WTC11 (cell line): ENCODE data around the gene PDE6B.

Experiments used
- GABPB1 ChIP-seq: sonication (generic); formaldehyde crosslinking; IDR thresholded peaks from 2 replicates; pipeline ENCODE4 v1.8.1; 2023; ENCODE audit warnings: mild to moderate bottlenecking, missing genetic modification reagents
- JUN ChIP-seq: sonication (generic); formaldehyde crosslinking; IDR thresholded peaks from 2 replicates; pipeline ENCODE4 v1.8.0; 2023; ENCODE audit warnings: mild to moderate bottlenecking, missing genetic modification reagents
- KAT7 ChIP-seq: sonication (generic); formaldehyde crosslinking; IDR thresholded peaks from 2 replicates; pipeline ENCODE4 v1.8.1; 2023; ENCODE audit warnings: missing genetic modification reagents, mild to moderate bottlenecking, borderline replicate concordance
- ZNF317 ChIP-seq: sonication (generic); formaldehyde crosslinking; IDR thresholded peaks from 2 replicates; pipeline ENCODE4 v1.8.1; 2023; ENCODE audit warnings: low read depth, mild to moderate bottlenecking, moderate library complexity, missing genetic modification reagents, borderline replicate concordance
- TF ChIP-seq, protein P1 (sequence below): fragments of 200-600 bp; IDR thresholded peaks from 2 replicates; pipeline ENCODE4 v1.8.0; 2022; ENCODE audit warnings: antibody characterized with exemption
- TF ChIP-seq, protein P2 (sequence below): sonication (generic); formaldehyde crosslinking; IDR thresholded peaks from 2 replicates; pipeline ENCODE4 v1.8.0; 2022; ENCODE audit warnings: mild to moderate bottlenecking, missing genetic modification reagents
- TF ChIP-seq, protein P3 (sequence below): sonication (generic); formaldehyde crosslinking; IDR thresholded peaks from 2 replicates; pipeline ENCODE4 v1.8.0; 2022; ENCODE audit warnings: mild to moderate bottlenecking, missing genetic modification reagents
- TF ChIP-seq, protein P4 (sequence below): sonication (generic); formaldehyde crosslinking; IDR thresholded peaks from 2 replicates; pipeline ENCODE4 v1.8.1; 2023; ENCODE audit warnings: mild to moderate bottlenecking, missing genetic modification reagents
- TF ChIP-seq, protein P5 (sequence below): sonication (generic); formaldehyde crosslinking; IDR thresholded peaks from 2 replicates; pipeline ENCODE4 v1.8.1; 2023; ENCODE audit warnings: mild to moderate bottlenecking, moderate library complexity, missing genetic modification reagents
- TF ChIP-seq, protein P6 (sequence below): sonication (generic); formaldehyde crosslinking; IDR thresholded peaks from 2 replicates; pipeline ENCODE4 v1.8.0; 2022; ENCODE audit warnings: missing genetic modification reagents

DNA sequence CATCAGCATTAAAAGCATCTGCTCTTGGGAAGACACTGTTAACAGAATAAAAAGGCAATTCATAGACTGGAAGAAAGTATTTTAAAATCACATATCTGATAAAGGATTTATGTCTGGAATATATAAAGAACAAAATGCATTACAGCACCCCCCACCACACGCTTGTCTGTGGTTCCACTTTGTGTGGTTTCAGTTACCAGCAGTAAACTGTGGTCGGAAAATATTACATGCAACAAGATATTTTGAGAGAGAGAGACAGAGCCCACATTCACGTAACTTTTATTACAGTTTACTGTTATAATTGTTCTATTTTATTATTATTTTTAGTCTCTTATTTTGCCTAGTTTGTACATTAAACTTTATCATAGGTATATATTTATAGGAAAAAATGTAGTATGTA is 21.2 kb upstream of the PDE6B start:
- TF ChIP-seq, protein P1, sequence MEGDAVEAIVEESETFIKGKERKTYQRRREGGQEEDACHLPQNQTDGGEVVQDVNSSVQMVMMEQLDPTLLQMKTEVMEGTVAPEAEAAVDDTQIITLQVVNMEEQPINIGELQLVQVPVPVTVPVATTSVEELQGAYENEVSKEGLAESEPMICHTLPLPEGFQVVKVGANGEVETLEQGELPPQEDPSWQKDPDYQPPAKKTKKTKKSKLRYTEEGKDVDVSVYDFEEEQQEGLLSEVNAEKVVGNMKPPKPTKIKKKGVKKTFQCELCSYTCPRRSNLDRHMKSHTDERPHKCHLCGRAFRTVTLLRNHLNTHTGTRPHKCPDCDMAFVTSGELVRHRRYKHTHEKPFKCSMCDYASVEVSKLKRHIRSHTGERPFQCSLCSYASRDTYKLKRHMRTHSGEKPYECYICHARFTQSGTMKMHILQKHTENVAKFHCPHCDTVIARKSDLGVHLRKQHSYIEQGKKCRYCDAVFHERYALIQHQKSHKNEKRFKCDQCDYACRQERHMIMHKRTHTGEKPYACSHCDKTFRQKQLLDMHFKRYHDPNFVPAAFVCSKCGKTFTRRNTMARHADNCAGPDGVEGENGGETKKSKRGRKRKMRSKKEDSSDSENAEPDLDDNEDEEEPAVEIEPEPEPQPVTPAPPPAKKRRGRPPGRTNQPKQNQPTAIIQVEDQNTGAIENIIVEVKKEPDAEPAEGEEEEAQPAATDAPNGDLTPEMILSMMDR, result no peak
- no peak for TF ChIP-seq ZNF317
- TF ChIP-seq, protein P2, sequence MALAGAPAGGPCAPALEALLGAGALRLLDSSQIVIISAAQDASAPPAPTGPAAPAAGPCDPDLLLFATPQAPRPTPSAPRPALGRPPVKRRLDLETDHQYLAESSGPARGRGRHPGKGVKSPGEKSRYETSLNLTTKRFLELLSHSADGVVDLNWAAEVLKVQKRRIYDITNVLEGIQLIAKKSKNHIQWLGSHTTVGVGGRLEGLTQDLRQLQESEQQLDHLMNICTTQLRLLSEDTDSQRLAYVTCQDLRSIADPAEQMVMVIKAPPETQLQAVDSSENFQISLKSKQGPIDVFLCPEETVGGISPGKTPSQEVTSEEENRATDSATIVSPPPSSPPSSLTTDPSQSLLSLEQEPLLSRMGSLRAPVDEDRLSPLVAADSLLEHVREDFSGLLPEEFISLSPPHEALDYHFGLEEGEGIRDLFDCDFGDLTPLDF (CRISPR knock-in tag), result no peak
- TF ChIP-seq JUN (CRISPR knock-in tag), result no peak
- no peak for TF ChIP-seq GABPB1 (CRISPR knock-in tag)
- TF ChIP-seq, protein P3, sequence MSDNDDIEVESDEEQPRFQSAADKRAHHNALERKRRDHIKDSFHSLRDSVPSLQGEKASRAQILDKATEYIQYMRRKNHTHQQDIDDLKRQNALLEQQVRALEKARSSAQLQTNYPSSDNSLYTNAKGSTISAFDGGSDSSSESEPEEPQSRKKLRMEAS (CRISPR knock-in tag), result no peak
- TF ChIP-seq, protein P4, sequence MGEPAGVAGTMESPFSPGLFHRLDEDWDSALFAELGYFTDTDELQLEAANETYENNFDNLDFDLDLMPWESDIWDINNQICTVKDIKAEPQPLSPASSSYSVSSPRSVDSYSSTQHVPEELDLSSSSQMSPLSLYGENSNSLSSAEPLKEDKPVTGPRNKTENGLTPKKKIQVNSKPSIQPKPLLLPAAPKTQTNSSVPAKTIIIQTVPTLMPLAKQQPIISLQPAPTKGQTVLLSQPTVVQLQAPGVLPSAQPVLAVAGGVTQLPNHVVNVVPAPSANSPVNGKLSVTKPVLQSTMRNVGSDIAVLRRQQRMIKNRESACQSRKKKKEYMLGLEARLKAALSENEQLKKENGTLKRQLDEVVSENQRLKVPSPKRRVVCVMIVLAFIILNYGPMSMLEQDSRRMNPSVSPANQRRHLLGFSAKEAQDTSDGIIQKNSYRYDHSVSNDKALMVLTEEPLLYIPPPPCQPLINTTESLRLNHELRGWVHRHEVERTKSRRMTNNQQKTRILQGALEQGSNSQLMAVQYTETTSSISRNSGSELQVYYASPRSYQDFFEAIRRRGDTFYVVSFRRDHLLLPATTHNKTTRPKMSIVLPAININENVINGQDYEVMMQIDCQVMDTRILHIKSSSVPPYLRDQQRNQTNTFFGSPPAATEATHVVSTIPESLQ (CRISPR knock-in tag), result no peak
- no peak for TF ChIP-seq KAT7
- TF ChIP-seq, protein P5, sequence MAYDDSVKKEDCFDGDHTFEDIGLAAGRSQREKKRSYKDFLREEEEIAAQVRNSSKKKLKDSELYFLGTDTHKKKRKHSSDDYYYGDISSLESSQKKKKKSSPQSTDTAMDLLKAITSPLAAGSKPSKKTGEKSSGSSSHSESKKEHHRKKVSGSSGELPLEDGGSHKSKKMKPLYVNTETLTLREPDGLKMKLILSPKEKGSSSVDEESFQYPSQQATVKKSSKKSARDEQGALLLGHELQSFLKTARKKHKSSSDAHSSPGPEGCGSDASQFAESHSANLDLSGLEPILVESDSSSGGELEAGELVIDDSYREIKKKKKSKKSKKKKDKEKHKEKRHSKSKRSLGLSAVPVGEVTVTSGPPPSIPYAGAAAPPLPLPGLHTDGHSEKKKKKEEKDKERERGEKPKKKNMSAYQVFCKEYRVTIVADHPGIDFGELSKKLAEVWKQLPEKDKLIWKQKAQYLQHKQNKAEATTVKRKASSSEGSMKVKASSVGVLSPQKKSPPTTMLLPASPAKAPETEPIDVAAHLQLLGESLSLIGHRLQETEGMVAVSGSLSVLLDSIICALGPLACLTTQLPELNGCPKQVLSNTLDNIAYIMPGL, result no peak
- TF ChIP-seq, protein P6, sequence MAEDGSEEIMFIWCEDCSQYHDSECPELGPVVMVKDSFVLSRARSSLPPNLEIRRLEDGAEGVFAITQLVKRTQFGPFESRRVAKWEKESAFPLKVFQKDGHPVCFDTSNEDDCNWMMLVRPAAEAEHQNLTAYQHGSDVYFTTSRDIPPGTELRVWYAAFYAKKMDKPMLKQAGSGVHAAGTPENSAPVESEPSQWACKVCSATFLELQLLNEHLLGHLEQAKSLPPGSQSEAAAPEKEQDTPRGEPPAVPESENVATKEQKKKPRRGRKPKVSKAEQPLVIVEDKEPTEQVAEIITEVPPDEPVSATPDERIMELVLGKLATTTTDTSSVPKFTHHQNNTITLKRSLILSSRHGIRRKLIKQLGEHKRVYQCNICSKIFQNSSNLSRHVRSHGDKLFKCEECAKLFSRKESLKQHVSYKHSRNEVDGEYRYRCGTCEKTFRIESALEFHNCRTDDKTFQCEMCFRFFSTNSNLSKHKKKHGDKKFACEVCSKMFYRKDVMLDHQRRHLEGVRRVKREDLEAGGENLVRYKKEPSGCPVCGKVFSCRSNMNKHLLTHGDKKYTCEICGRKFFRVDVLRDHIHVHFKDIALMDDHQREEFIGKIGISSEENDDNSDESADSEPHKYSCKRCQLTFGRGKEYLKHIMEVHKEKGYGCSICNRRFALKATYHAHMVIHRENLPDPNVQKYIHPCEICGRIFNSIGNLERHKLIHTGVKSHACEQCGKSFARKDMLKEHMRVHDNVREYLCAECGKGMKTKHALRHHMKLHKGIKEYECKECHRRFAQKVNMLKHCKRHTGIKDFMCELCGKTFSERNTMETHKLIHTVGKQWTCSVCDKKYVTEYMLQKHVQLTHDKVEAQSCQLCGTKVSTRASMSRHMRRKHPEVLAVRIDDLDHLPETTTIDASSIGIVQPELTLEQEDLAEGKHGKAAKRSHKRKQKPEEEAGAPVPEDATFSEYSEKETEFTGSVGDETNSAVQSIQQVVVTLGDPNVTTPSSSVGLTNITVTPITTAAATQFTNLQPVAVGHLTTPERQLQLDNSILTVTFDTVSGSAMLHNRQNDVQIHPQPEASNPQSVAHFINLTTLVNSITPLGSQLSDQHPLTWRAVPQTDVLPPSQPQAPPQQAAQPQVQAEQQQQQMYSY, result no peak
